GM13976 (cell line): ENCODE results near the gene VWA3B.

Experiments
- DNase-seq: peaks from one replicate; pipeline ENCODE4 v3.0.0; 2012; ENCODE audit warnings: low spot score
- CTCF ChIP-seq: IDR thresholded peaks from 2 replicates; pipeline ENCODE4 v1.5.1; 2012; ENCODE audit warnings: borderline replicate concordance, mild to moderate bottlenecking; ENCODE audit not compliant: insufficient read depth; ENCODE audit errors: extremely low read depth, missing control alignments, control extremely low read depth
- in situ Hi-C: fragments of 300-500 bp; cut with MboI; formaldehyde crosslinking; loops from one replicate; pipeline ENCODE4 v1.12.0; 2022; ENCODE audit warnings: low sequenced_read_pairs, mixed read lengths, inconsistent platforms; ENCODE audit not compliant: unreplicated experiment

VWA3B gene

GRCh38 chr2:98350411-98350810, 263.4 kb downstream of the VWA3B start:
- DNase-seq, result no peak
- TF ChIP-seq CTCF, result no peak
- in situ Hi-C loops, result no loop called here

- in situ Hi-C loops, result no loop called here
- no peak for TF ChIP-seq CTCF
- no peak for DNase-seq
Measured at GRCh38 chr2:98355881-98356280, 268.9 kb downstream of the VWA3B start.

GRCh38 chr2:98356729-98357128, 269.8 kb downstream of the VWA3B start:
- in situ Hi-C loops, result no loop called here
- no peak for DNase-seq
- no peak for TF ChIP-seq CTCF

- DNase-seq, result no peak
- in situ Hi-C loops, result no loop called here
Measured at GRCh38 chr2:98357849-98358248, 270.9 kb downstream of the VWA3B start.

GRCh38 chr2:98359986-98360385, 273.0 kb downstream of the VWA3B start:
- no peak for TF ChIP-seq CTCF
- in situ Hi-C loops, result no loop called here
- DNase-seq, result no peak

More at GRCh38 chr2:98357849-98358248, 270.9 kb downstream of the VWA3B start:
- no peak for TF ChIP-seq CTCF
